Measurements from ENCODE around the gene CUL1. TPM values are rescaled to one million over a fixed set of nuclear protein-coding genes. Genes with fewer than 3 reads are reported as not detected.

The CUL1 gene
- total RNA-seq, 1 experiment from 2014 or later = 37.8 TPM

DNA sequence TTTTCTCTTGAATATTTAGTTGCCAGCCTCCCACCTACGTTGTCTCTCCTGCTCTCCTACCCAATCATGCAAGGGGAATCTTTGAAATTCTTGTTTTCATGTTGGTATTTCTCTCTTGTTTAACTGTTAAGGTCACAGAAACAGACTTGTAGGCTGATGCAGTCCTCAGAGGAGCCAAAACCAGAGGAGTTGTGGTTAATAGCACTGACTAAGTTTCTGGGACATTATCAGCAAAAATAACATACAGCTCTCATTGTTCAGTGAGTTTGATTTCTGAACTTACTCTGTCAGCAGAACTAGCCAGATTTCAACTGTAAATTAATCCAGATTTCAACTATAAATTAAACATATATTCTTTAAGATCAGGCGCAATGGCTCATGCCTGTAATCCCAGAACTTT lies 11.1 kb upstream of the CUL1 start:
- Mint-ChIP-seq H3K9me3 (ENCODE audit: low read depth, unreplicated experiment) (peaks cover 2% of the 10 kb centered on the region), H3K4me3 (ENCODE audit: low read depth, unreplicated experiment) (no peak overlapping the region), H3K27ac (ENCODE audit: unreplicated experiment) (no peak overlapping the region), H3K27me3 (ENCODE audit: unreplicated experiment) (peaks cover 11% of the 10 kb centered on the region), H3K36me3 (ENCODE audit: insufficient read depth, unreplicated experiment) (no peaks in the 10 kb centered on the region), H3K4me1 (ENCODE audit: low read depth, unreplicated experiment) (peaks cover 6% of the 10 kb centered on the region)
- intact Hi-C loops (cut with micrococcal nuclease; ENCODE audit: unreplicated experiment) = no loop called here
- DNase-seq = no peak
- BruUV-seq (replicated peaks) = no TSS peak
- CTCF ChIA-PET = no interaction called here
- no peak for TF ChIP-seq CTCF (IDR thresholded peaks at IDR 0.05; ENCODE audit: unreplicated experiment)

- no peak for TF ChIP-seq CTCF (IDR thresholded peaks at IDR 0.05; ENCODE audit: unreplicated experiment)
- DNase-seq = no peak
- Mint-ChIP-seq H3K27ac (ENCODE audit: unreplicated experiment) (no peak overlapping the region), H3K36me3 (ENCODE audit: insufficient read depth, unreplicated experiment) (no peaks in the 10 kb centered on the region), H3K4me3 (ENCODE audit: low read depth, unreplicated experiment) (no peak overlapping the region), H3K4me1 (ENCODE audit: low read depth, unreplicated experiment) (peaks cover 6% of the 10 kb centered on the region), H3K9me3 (ENCODE audit: low read depth, unreplicated experiment) (no peaks in the 10 kb centered on the region), H3K27me3 (ENCODE audit: unreplicated experiment) (peaks cover 11% of the 10 kb centered on the region)
- CTCF ChIA-PET = interaction anchor here (0.7 to 0.8 kb wide), 2 partner anchors 15 to 65 kb away, joined by 3 read pairs; no protein-coding TSS in a partner anchor
- intact Hi-C loops (cut with micrococcal nuclease; ENCODE audit: unreplicated experiment) = no loop called here
- no TSS peak for BruUV-seq (replicated peaks)
Observed at GRCh38 chr7:148688526-148688925, 10.2 kb upstream of the CUL1 start.

DNA sequence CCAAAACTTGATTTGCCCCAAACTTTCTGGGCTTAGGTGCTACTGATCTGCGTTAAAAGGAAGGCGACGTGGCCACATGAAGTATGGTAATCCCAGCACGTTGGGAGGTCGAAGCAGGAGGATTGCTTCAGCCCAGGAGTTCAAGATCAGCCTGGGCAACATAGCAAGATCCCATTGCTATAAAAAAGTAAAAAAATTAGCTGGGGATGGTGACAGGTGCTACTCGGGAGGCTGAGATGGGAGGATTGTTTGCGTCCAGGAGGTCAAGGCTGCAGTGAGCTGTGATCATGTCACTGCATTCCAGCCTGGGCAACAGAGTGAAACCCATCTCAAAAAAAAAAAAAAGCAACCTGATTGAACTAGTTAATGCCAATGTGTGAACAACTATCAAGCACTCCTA lies 5.1 kb upstream of the CUL1 start:
- CTCF ChIA-PET = no interaction called here
- TF ChIP-seq CTCF (IDR thresholded peaks at IDR 0.05; ENCODE audit: unreplicated experiment) = no peak
- no peak overlapping the region for H3K27ac Mint-ChIP-seq (ENCODE audit: unreplicated experiment)
- H3K36me3 Mint-ChIP-seq (ENCODE audit: insufficient read depth, unreplicated experiment) = peaks cover 13% of the 10 kb centered on the region
- H3K4me1 Mint-ChIP-seq (ENCODE audit: low read depth, unreplicated experiment) = peaks cover 24% of the 10 kb centered on the region
- BruUV-seq (replicated peaks) = no TSS peak
- no peak overlapping the region for H3K4me3 Mint-ChIP-seq (ENCODE audit: low read depth, unreplicated experiment)
- no peaks in the 10 kb centered on the region for H3K9me3 Mint-ChIP-seq (ENCODE audit: low read depth, unreplicated experiment)
- DNase-seq = no peak
- intact Hi-C loops (cut with micrococcal nuclease; ENCODE audit: unreplicated experiment) = no loop called here
- peaks cover 11% of the 10 kb centered on the region for H3K27me3 Mint-ChIP-seq (ENCODE audit: unreplicated experiment)

DNA sequence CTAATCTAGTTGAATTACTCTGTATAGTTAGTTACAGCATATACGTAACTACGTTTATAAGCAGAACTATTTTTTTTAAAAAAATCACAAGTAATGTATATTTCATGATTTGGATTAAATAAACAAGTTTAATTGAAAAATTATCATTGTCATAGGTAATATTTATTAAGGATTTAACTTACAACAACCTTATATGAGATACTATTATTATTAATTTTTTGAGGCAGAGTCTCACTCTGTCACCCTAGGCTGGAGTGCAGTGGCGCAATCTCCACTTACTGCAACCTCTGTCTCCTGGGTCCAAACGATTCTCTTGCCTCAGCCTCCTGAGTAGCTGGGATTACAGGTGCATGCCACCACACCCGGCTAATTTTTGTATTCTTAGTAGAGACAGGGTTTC lies 4.1 kb upstream of the CUL1 start:
- intact Hi-C loops (cut with micrococcal nuclease; ENCODE audit: unreplicated experiment) = no loop called here
- Mint-ChIP-seq H3K27ac (ENCODE audit: unreplicated experiment) (no peak overlapping the region), H3K36me3 (ENCODE audit: insufficient read depth, unreplicated experiment) (peaks cover 23% of the 10 kb centered on the region), H3K4me1 (ENCODE audit: low read depth, unreplicated experiment) (peaks cover 23% of the 10 kb centered on the region), H3K27me3 (ENCODE audit: unreplicated experiment) (peaks cover 9% of the 10 kb centered on the region), H3K4me3 (ENCODE audit: low read depth, unreplicated experiment) (no peak overlapping the region), H3K9me3 (ENCODE audit: low read depth, unreplicated experiment) (no peaks in the 10 kb centered on the region)
- no TSS peak for BruUV-seq (replicated peaks)
- CTCF ChIA-PET = interaction anchor here (0.6 kb wide), 1 partner anchor 18 kb away, joined by 3 read pairs; no protein-coding TSS in a partner anchor
- TF ChIP-seq CTCF (IDR thresholded peaks at IDR 0.05; ENCODE audit: unreplicated experiment) = no peak
- no peak for DNase-seq

Measured in Calu3 (cell line).